Mammary epithelial cell (primary cell): ENCODE results near the gene PGM3.

Experiments used
- EZH2 ChIP-seq: IDR thresholded peaks from 2 replicates; pipeline ENCODE4 v1.6.1; 2012; ENCODE audit warnings: low read length, inconsistent platforms, borderline replicate concordance
- TF ChIP-seq, protein P1 (sequence below), 2 donors: IDR thresholded peaks in 1 of 2; conservative IDR thresholded peaks in 1 of 2; 2 replicates each; pipeline ENCODE4 v1.5.1; 2011 to 2012; ENCODE audit warnings: inconsistent platforms in 2 of 2, low read length in 2 of 2, mild to moderate bottlenecking in 2 of 2, control low read depth in 1 of 2, low read depth in 1 of 2; ENCODE audit not compliant: insufficient read depth in 1 of 2; ENCODE audit errors: extremely low read depth in 1 of 2

DNA sequence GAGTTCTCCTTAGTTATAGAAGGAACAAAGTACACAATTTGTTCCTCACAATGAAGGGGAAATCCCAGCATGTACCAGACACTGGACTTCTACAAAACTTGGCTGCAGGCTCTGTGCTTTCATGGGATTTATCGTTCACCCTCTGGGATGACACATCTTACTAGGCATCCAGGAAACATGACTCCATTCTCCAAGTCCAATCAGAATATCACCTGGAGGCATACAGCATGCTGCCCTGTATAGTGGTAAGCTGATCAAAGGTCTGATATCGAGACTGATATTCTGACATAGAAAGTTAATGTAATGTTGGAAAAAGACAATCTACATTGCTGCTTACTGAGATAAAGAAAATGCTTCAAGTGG lies 6.8 kb upstream of the PGM3 start:
- TF ChIP-seq EZH2: no peak
- TF ChIP-seq, protein P1, sequence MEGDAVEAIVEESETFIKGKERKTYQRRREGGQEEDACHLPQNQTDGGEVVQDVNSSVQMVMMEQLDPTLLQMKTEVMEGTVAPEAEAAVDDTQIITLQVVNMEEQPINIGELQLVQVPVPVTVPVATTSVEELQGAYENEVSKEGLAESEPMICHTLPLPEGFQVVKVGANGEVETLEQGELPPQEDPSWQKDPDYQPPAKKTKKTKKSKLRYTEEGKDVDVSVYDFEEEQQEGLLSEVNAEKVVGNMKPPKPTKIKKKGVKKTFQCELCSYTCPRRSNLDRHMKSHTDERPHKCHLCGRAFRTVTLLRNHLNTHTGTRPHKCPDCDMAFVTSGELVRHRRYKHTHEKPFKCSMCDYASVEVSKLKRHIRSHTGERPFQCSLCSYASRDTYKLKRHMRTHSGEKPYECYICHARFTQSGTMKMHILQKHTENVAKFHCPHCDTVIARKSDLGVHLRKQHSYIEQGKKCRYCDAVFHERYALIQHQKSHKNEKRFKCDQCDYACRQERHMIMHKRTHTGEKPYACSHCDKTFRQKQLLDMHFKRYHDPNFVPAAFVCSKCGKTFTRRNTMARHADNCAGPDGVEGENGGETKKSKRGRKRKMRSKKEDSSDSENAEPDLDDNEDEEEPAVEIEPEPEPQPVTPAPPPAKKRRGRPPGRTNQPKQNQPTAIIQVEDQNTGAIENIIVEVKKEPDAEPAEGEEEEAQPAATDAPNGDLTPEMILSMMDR (conservative IDR thresholded peaks at IDR 0.05 in 1 of 2, IDR thresholded peaks at IDR 0.05 in 1 of 2; ENCODE audit: extremely low read depth in 1 of 2, insufficient read depth in 1 of 2, low read depth in 1 of 2, low read length in 2 of 2): no peak
